Measurements from ENCODE around the gene ENPP3. TPM values are rescaled to one million over a fixed set of nuclear protein-coding genes. Genes with fewer than 3 reads are reported as not detected.
"Not testable (repeated sequence)": the region's sequence is repeated elsewhere in the genome, so short reads cannot be mapped to it uniquely, and the experiment has no call there.

ENPP3 gene
- polyA plus RNA-seq, 1 experiment = not detected

DNA sequence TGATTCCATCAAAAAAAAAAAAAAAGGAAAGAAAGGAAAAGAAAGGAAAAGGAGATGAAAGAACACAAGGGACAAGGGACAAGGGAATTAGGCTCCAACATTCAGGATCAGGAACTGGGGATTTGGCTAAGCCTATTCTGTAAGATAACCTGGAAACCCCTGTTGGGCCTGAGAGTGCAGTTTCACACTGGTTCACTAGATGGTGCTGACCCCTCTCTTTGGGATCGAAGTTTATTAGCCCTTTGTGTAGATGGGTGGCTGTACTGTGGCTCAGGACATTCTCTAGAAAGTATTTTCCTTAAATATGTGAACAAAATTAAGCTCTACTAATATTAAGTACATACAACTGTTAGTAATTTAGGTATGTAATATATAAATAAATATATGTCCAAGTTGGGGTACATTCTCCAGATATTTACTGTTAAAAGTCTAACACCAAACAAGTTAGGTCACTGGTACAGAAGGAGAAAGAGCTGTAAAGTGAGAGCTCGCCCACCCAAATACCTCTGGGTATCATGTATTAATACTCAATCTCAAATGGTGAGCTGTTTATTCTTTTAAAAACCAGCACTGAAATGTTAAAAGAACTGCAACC, 57.8 kb downstream of the ENPP3 start:
- POLR2A ChIA-PET = no interaction called here
- Histone ChIP-seq H3K27me3 (ENCODE audit: control insufficient read depth, insufficient read depth, low read length) (no peaks in the 10 kb centered on the region), H3K36me3 (ENCODE audit: control insufficient read depth, insufficient read depth, low read length) (no peaks in the 10 kb centered on the region), H3K4me3 (ENCODE audit: low read depth, low read length) (no peak overlapping the region)
- TF ChIP-seq, protein P1, sequence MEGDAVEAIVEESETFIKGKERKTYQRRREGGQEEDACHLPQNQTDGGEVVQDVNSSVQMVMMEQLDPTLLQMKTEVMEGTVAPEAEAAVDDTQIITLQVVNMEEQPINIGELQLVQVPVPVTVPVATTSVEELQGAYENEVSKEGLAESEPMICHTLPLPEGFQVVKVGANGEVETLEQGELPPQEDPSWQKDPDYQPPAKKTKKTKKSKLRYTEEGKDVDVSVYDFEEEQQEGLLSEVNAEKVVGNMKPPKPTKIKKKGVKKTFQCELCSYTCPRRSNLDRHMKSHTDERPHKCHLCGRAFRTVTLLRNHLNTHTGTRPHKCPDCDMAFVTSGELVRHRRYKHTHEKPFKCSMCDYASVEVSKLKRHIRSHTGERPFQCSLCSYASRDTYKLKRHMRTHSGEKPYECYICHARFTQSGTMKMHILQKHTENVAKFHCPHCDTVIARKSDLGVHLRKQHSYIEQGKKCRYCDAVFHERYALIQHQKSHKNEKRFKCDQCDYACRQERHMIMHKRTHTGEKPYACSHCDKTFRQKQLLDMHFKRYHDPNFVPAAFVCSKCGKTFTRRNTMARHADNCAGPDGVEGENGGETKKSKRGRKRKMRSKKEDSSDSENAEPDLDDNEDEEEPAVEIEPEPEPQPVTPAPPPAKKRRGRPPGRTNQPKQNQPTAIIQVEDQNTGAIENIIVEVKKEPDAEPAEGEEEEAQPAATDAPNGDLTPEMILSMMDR (IDR thresholded peaks at IDR 0.05; ENCODE audit: insufficient read depth, low read depth, low read length) = peak; percentile 93
- peak; percentile 18 for DNase-seq (ENCODE audit: low read depth)
- CTCF ChIA-PET = interaction anchor here (0.6 to 5.4 kb wide), 43 partner anchors 9 to 605 kb away, joined by 3 to 144 read pairs (median 4); partner anchors contain the start of gene ENPP1

DNA sequence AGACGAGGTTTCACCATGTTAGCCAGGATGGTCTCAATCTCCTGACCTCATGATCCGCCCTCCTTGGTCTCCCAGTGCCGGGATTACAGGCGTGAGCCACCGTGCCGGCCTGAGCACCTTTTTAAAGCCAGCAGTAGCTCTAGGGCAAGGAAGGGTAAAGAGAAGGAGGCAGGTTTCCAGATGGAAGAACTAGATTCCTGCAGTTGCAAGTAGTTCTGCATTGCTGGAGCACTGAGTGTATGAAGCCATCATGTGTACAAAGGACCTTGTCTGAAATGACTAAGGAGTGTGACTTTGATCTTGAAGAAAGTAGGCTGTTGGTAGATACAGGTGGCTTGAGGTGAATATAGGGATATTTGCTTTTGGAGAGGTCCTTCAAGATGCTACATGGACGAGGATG, 59.9 kb downstream of the ENPP3 start:
- DNase-seq (ENCODE audit: low read depth) = no peak
- no peaks in the 10 kb centered on the region for H3K27me3 ChIP-seq (ENCODE audit: control insufficient read depth, insufficient read depth, low read length)
- POLR2A ChIA-PET = no interaction called here
- no peak overlapping the region for H3K4me3 ChIP-seq (ENCODE audit: low read depth, low read length)
- H3K36me3 ChIP-seq (ENCODE audit: control insufficient read depth, insufficient read depth, low read length) = no peaks in the 10 kb centered on the region
- TF ChIP-seq, protein P1 (IDR thresholded peaks at IDR 0.05; ENCODE audit: insufficient read depth, low read depth, low read length) = no peak
- CTCF ChIA-PET = interaction anchor here (1.4 to 5.4 kb wide), 4 partner anchors 91 to 221 kb away, joined by 3 to 144 read pairs (median 32); no protein-coding TSS in a partner anchor

DNA sequence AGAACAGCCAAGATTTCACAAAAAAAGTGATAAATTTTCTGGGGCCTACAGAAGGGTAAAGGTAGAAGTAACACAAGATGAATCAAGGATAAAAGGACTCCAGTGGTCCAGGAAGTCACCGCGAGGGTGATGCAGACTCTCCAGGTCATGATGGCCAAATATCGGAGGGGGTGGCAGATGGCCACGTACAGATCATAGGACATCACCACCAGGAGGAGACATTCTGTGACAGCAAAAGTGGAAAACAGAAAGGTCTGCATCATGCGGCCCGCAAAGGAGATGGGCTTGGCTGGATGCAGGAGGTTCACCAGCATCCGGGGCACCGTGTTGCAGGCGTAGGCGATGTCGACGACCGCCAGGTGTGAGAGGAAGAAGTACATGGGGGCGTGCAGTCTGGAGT, 63.7 kb downstream of the ENPP3 start:
- H3K4me3 ChIP-seq (ENCODE audit: low read depth, low read length); CTCF ChIA-PET; H3K27me3 ChIP-seq (ENCODE audit: control insufficient read depth, insufficient read depth, low read length); H3K36me3 ChIP-seq (ENCODE audit: control insufficient read depth, insufficient read depth, low read length); POLR2A ChIA-PET; DNase-seq (ENCODE audit: low read depth): not testable (repeated sequence)

DNA sequence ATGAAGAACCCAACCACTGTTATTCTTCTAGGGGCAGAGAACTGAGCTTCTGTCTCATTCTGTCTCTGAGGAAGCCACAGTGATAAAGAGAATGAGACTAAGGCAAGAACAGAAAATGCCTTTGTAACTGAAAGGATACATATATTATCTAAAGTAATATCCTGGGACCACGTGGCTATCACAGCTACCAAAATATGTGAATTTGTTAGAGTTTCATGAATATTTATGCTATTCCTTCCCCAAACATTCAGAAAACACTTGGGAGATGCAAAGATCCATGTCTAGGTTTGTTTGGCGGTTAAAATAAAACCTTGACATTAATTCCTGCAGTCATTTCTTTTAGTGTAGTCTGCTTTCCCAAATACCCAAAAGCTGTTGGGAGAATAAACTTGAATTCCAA, 66.8 kb downstream of the ENPP3 start:
- CTCF ChIA-PET; H3K27me3 ChIP-seq (ENCODE audit: control insufficient read depth, insufficient read depth, low read length); H3K36me3 ChIP-seq (ENCODE audit: control insufficient read depth, insufficient read depth, low read length); H3K4me3 ChIP-seq (ENCODE audit: low read depth, low read length); POLR2A ChIA-PET; DNase-seq (ENCODE audit: low read depth): not testable (repeated sequence)

DNA sequence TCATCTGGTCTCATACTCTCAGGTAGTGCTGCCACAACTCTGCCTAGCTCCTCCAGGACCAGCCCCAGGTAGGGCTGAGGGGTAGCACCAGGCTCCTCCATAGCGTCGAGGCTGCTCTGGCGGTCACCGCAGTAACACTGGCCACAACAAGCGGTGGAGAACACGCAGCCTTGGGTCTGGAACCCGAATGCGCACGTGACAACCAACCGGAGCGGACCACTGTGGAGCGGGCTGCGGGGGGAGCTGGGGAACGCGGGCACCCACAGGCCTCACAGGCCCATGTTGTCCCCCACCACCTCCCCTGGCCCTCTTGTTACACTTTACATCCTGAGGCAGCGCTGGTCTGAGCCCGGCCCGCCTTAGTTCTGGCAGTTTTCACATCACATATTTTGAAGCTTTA, 73.8 kb downstream of the ENPP3 start, which contains the start of gene CTAGE9:
CTAGE9 (minus strand) TSS at position 101 of the 400 bp plus-strand sequence; CDS start at position 101, 0 bp downstream.
- CTCF ChIA-PET; DNase-seq (ENCODE audit: low read depth); H3K36me3 ChIP-seq (ENCODE audit: control insufficient read depth, insufficient read depth, low read length); H3K27me3 ChIP-seq (ENCODE audit: control insufficient read depth, insufficient read depth, low read length); POLR2A ChIA-PET; H3K4me3 ChIP-seq (ENCODE audit: low read depth, low read length): not testable (repeated sequence)

DNA sequence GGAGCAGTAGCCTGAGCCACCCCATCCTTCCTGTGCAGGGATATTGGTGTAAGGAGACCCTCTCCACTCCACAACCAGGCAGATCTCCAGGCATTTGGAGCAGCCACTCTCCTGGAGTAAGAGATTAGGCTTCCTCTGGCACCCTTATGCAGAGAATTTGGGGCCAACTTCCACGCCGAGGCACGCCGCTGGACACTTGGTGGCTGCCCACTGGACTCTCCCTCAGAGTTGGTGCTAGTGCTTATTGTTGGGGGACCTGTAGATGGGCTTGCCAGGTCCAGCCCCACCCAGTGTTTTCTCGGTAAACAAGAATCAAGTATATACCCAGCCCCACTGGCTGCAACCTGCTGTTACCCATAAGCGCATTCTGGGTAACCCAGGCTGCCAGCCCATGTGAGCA, 78.5 kb downstream of the ENPP3 start:
- H3K27me3 ChIP-seq (ENCODE audit: control insufficient read depth, insufficient read depth, low read length); H3K4me3 ChIP-seq (ENCODE audit: low read depth, low read length); DNase-seq (ENCODE audit: low read depth); H3K36me3 ChIP-seq (ENCODE audit: control insufficient read depth, insufficient read depth, low read length); CTCF ChIA-PET; POLR2A ChIA-PET: not testable (repeated sequence)

DNA sequence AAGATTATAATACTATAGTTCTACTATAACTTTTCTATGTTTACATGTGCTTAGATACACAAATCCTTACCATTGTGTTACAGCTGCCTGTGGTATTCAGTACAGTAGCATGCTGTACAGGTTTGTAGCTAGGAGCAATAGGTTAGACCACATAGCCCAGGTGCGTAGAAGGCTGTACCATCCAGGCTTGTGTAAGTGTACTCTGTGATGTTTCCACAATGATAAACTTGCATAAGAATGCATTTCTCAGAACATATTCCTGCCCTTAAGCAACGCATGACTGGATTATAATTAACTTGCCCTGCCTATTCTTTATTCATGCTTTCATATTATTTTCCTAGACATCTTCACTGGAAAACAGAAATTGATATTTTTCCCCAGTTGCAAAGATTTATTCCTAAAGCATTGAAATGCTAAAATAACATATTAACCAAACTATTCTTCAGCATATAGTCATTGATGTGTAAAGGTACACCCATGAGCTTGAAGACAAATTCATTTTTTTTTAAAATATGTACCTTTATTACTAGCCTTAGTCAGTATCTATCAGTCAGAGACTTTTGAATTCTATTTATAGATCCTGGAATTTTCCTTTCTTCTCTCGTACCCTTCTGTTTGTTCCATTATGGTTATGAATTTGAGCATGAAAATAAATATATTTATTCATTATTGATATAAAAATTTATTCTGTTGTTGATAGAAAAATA, 80.9 kb downstream of the ENPP3 start:
- H3K4me3 ChIP-seq (ENCODE audit: low read depth, low read length) = no peak overlapping the region
- no peaks in the 10 kb centered on the region for H3K36me3 ChIP-seq (ENCODE audit: control insufficient read depth, insufficient read depth, low read length)
- ChIA-PET CTCF (interaction anchor here (0.8 to 1.1 kb wide), 2 partner anchors 198 to 562 kb away, joined by 3 to 4 read pairs; no protein-coding TSS in a partner anchor), POLR2A (no interaction called here)
- DNase-seq (ENCODE audit: low read depth) = no peak
- TF ChIP-seq, protein P1 (IDR thresholded peaks at IDR 0.05; ENCODE audit: insufficient read depth, low read depth, low read length) = no peak
- no peaks in the 10 kb centered on the region for H3K27me3 ChIP-seq (ENCODE audit: control insufficient read depth, insufficient read depth, low read length)
